ENCODE data around the gene LCN2. TPM values are rescaled to one million over a fixed set of nuclear protein-coding genes. Genes with fewer than 3 reads are reported as not detected.

LCN2 gene
- total and polyA plus RNA-seq, 2 experiments from 2014 or later: not detected

- peaks cover 41% of the 10 kb centered on the region for H3K79me2 ChIP-seq (ENCODE audit: insufficient read depth)
- TF ChIP-seq EZH2 (IDR thresholded peaks at IDR 0.05; ENCODE audit: insufficient read depth, poor library complexity, severe bottlenecking): no peak
- no peak for TF ChIP-seq EZH2phosphoT487 (IDR thresholded peaks at IDR 0.05; ENCODE audit: insufficient read depth, low read depth)
- no peaks in the 10 kb centered on the region for H3K9me3 ChIP-seq (ENCODE audit: low read depth)
- H3K9me2 ChIP-seq (ENCODE audit: insufficient read depth): no peaks in the 10 kb centered on the region
- peaks cover 9% of the 10 kb centered on the region; the same call in 1 of the 2 replicates for H3F3A ChIP-seq (ENCODE audit: insufficient read depth)
- H2AFZ ChIP-seq: no peak overlapping the region
- H3K27ac ChIP-seq: no peak overlapping the region
- WGBS, 2 experiments (ENCODE audit: low coverage in 1 of 2, low lambda C conversion rate in 2 of 2, missing lambda C conversion rate in 2 of 2): 86 to 88% methylated on average over 2 of the region's 2 CpGs
- H3K4me1 ChIP-seq (ENCODE audit: insufficient read depth): peaks cover 8% of the 10 kb centered on the region
- peak overlapping the region; percentile 82 for H3K4me3 ChIP-seq
- in situ Hi-C loops (cut with MboI): no loop called here
- peak overlapping the region; percentile 89 for H3K4me2 ChIP-seq (ENCODE audit: unreplicated experiment)
- peak overlapping the region; percentile 98 for H3K9ac ChIP-seq
- peaks cover 5% of the 10 kb centered on the region; the same call in 1 of the 2 replicates for H3K36me3 ChIP-seq (ENCODE audit: low read depth)
- H4K20me1 ChIP-seq (ENCODE audit: insufficient read depth): no peaks in the 10 kb centered on the region
- DNase-seq: no peak
- no peaks in the 10 kb centered on the region for H3K27me3 ChIP-seq (replicated peaks; ENCODE audit: insufficient read depth)
Observed at GRCh38 chr9:128190013-128190412, 40.8 kb downstream of the LCN2 start.

- TF ChIP-seq EZH2phosphoT487 (IDR thresholded peaks at IDR 0.05; ENCODE audit: insufficient read depth, low read depth): no peak
- TF ChIP-seq EZH2 (IDR thresholded peaks at IDR 0.05; ENCODE audit: insufficient read depth, poor library complexity, severe bottlenecking): no peak
- Histone ChIP-seq H3F3A (ENCODE audit: insufficient read depth) (peaks cover 9% of the 10 kb centered on the region; the same call in 1 of the 2 replicates), H3K27me3 (replicated peaks; ENCODE audit: insufficient read depth) (no peaks in the 10 kb centered on the region), H3K27ac (peak overlapping the region; percentile 40), H3K9ac (peak overlapping the region; percentile 98), H3K36me3 (ENCODE audit: low read depth) (peaks cover 5% of the 10 kb centered on the region; the same call in 1 of the 2 replicates), H3K79me2 (ENCODE audit: insufficient read depth) (peaks cover 41% of the 10 kb centered on the region), H3K4me2 (ENCODE audit: unreplicated experiment) (peak overlapping the region; percentile 89), H3K4me3 (peak overlapping the region; percentile 82), H2AFZ (peak overlapping the region; percentile 90), H4K20me1 (ENCODE audit: insufficient read depth) (no peaks in the 10 kb centered on the region), H3K4me1 (ENCODE audit: insufficient read depth) (peaks cover 8% of the 10 kb centered on the region), H3K9me2 (ENCODE audit: insufficient read depth) (no peaks in the 10 kb centered on the region), H3K9me3 (ENCODE audit: low read depth) (no peaks in the 10 kb centered on the region)
- in situ Hi-C loops (cut with MboI): no loop called here
- 10 to 13% methylated on average over 17 to 32 of the region's 32 CpGs for WGBS, 2 experiments (ENCODE audit: low coverage in 1 of 2, low lambda C conversion rate in 2 of 2, missing lambda C conversion rate in 2 of 2)
- DNase-seq: peak; percentile 39
Observed at GRCh38 chr9:128190516-128191405, 41.5 kb downstream of the LCN2 start.

DNA sequence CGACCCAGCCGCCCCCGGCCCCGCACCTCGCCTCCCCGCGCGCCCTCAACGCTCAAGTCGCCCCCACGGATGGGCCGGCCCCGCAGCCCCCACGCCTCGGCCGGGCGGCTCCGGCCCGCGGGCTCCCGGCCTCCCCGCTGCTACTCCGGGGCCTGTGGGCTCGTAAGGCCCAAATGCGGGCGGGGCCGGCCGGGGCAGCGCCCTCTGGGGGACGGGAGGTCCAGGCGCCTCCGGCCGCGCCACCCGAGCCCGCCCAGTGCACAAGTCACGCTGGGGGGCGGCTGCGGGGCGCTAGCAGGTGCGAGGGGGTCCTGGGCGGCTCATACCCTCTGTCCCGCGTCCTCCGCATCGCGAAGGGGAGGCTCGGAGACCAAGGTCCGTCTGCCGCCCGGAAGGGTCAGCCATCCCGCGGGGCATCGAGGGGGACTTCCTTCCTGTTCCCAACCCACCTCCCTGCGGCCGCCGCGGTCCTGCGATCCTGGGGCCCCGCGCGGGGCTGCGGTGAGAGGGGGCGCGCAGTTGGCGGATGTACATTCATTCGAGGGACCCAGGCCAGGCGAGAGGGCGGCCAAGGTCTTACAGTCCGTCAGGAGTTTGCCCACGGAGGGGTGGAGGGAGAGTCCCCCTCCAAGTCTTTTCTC is 42.3 kb downstream of the LCN2 start, which contains the start of gene CIZ1:
Gene CIZ1, minus strand, starts transcription at position 167 of the 641 bp plus-strand sequence. CDS start 715 bp downstream, outside the sequence.
- Histone ChIP-seq H3K4me2 (ENCODE audit: unreplicated experiment) (peak within 1 kb of the TSS; percentile 89), H3K79me2 (ENCODE audit: insufficient read depth) (peaks cover 40% of the 10 kb centered on the region), H3F3A (ENCODE audit: insufficient read depth) (peaks cover 9% of the 10 kb centered on the region; the same call in 1 of the 2 replicates), H3K9me2 (ENCODE audit: insufficient read depth) (no peaks in the 10 kb centered on the region), H3K4me3 (peak within 1 kb of the TSS; percentile 82), H2AFZ (peak within 1 kb of the TSS; percentile 90), H3K36me3 (ENCODE audit: low read depth) (peaks cover 5% of the 10 kb centered on the region; the same call in 1 of the 2 replicates), H3K27ac (peak within 1 kb of the TSS; percentile 67), H4K20me1 (ENCODE audit: insufficient read depth) (no peaks in the 10 kb centered on the region), H3K27me3 (replicated peaks; ENCODE audit: insufficient read depth) (no peaks in the 10 kb centered on the region), H3K9ac (peak within 1 kb of the TSS; percentile 98), H3K9me3 (ENCODE audit: low read depth) (no peaks in the 10 kb centered on the region), H3K4me1 (ENCODE audit: insufficient read depth) (peaks cover 8% of the 10 kb centered on the region)
- WGBS, 2 experiments (ENCODE audit: low coverage in 1 of 2, low lambda C conversion rate in 2 of 2, missing lambda C conversion rate in 2 of 2): 0 to 1% methylated on average over 29 to 52 of the region's 71 CpGs
- in situ Hi-C loops (cut with MboI): no loop called here
- DNase-seq: peak; percentile 90
- TF ChIP-seq EZH2 (IDR thresholded peaks at IDR 0.05; ENCODE audit: insufficient read depth, poor library complexity, severe bottlenecking): no peak
- no peak for TF ChIP-seq EZH2phosphoT487 (IDR thresholded peaks at IDR 0.05; ENCODE audit: insufficient read depth, low read depth)

All from GM23248 (cell line).